Activated CD4-positive, alpha-beta T cell treated with anti-CD3 and anti-CD28 coated beads, Interleukin-2, Interleukin-6, amounts not matched to agents 100 ng/mL and 50 ng/mL, durations not matched to agents 16 hours and 8 hours (primary cell): ENCODE results near the gene CELF4.
A peak's percentile ranks its signal among the peaks of the same experiment; 100 is the strongest.

Source experiments
- DNase-seq: peaks from one replicate; pipeline ENCODE4 v3.0.0-alpha.2; 2020

The CELF4 gene

GRCh38 chr18:37270666-37271052, 294.9 kb downstream of the CELF4 start:
- no peak for DNase-seq

GRCh38 chr18:37270038-37270665, 295.4 kb downstream of the CELF4 start:
- peak; percentile 33 for DNase-seq

DNA sequence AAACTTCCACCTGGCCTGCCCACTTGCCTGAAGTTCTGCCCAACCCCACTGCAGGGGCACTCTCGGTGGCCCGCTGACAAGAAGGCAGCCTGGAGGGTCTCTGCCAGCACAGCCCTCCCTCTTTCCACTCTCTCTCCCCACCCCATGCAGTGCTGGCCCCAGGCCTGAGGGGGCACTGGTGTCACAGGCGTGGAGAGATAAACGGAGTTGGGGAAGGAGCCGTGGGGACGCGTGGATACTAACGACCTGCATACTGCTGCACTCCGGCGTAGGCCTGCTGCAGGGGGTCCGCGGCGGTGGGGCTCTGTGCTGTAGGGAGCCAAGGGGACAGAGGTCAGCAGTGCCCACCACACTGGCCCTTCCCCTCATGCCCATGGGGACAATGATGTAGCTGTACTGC, 299.3 kb downstream of the CELF4 start:
- no peak for DNase-seq

DNA sequence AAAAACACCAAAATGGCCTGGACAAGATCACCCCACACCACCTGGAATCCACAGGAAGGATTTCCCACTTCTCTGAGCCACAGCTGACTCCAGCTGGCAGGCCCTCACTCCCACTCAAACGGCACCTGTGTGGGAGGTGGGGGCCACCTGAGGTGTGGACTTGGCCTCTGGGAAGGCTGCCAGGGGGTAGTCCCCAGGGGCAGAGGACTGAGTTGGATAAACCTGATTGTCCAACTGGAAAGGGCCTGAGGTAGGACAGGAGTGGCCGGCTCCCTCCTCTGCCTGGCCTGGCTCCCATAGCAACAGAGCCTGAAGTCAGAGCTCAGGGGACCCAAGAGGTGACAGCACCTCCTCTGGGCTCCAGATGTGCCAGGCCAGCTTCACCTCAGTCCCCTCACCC, 300.2 kb downstream of the CELF4 start:
- no peak for DNase-seq

DNA sequence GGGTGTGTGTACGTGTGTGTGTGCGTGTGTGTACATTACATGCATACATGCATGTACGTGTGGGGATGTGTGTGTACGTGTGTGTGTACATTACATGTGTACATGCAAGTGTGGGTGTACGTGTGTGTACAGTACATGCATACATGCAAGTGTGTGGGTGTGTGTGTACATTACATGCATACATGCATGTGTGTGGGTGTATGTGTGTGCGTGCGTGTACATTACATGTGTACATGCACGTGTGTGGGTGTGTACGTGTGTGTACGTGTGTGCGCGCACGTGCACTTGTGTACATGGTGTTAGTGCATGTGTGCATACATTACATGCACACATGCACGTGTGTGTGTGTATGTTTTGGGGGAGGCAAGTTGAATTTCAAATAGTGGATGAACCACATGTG, 300.6 kb downstream of the CELF4 start:
- DNase-seq, result no peak

GRCh38 chr18:37261988-37262387, 303.6 kb downstream of the CELF4 start:
- DNase-seq, result no peak

GRCh38 chr18:37261246-37261840, 304.3 kb downstream of the CELF4 start:
- no peak for DNase-seq

GRCh38 chr18:37260367-37261093, 305.1 kb downstream of the CELF4 start:
- DNase-seq, result no peak

DNA sequence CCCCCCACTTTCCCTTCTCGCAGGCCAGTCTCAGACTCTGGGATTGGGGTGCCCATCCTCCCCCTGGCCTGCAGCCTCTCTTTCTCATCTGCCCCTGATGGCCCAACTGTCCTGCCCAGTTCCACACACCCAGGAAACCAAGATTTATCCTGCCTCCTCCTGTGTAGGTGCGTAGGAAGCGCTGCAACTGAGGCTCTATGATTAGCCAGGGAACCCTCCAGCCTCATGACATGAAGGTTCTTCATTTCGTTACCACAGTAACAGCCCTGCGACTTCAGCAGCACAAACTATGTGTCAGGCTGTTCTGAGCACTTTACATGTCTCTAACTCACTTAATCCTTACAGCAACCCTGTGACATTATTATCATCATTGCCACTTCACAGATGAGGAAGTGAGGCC, 305.9 kb downstream of the CELF4 start:
- no peak for DNase-seq

GRCh38 chr18:37258819-37259218, 306.8 kb downstream of the CELF4 start:
- no peak for DNase-seq

- DNase-seq, result no peak
Measured at GRCh38 chr18:37258131-37258530, 307.5 kb downstream of the CELF4 start.

GRCh38 chr18:37254973-37255372, 310.6 kb downstream of the CELF4 start:
- DNase-seq, result no peak

DNA sequence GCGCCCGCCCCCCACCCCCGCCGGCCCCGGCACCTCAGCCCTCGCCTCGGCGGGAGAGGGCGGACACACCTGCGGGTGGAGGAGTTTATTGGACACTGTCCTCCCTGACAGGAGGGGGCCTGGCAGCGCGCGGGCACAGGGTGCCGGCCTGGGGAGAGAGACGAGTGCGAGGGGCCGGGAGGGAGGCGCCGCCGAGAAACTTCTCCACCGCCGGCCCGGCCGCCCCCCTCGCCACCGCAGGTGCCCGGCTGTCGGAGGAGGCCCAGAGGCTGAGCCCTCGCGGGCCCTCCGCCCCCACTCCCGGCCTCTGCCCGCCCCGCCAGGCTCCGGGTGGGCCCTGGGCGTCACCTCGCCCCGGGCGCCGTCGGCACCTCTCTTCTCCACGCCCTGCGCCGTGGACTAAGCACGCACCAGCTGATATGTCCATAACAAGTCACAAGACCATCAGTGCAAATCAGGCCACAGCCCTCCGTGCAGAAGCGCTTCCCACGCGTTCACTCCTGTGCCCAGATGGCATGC, 311.3 kb downstream of the CELF4 start:
- no peak for DNase-seq

GRCh38 chr18:37253394-37254235, 312.0 kb downstream of the CELF4 start:
- no peak for DNase-seq

- no peak for DNase-seq
Measured at GRCh38 chr18:37252854-37253393, 312.7 kb downstream of the CELF4 start.

DNA sequence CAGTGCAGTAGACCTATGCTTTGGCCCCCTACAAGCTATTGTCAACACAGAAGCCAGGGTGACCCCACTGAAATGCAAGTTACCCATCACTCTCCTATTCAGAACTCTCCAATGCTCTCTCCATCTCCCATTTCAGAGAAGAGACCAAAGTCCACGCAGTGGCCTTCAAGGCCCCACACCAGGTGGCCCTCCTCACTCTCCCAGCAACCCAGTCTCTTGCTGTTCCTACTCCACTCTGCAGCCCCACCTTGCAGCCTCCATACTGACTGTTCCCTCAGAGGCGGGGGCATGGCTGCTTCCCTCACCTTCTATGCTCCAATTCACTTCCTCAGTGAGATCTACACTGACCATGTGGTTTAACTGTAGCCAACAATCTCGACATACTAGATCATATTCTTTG, 313.3 kb downstream of the CELF4 start:
- DNase-seq, result no peak

DNA sequence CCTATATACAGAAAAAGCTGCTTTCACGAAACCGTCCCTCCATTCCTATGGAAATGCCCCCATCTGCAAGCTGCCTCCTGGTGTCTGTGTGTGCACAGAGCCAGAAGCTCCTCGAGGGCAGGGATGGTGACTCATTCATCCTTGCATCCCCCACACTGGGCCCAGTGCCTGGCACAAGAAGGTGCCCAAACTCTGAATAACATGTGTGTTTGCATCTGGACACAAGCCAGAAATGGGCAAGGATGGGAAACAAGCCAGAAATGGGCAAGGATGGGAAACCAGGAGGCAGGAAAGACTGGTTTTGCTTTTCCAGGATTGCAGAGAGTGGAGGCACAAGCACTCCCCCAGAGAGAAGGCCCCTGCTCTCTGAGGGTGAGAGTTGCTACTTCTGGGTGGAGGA, 313.9 kb downstream of the CELF4 start:
- no peak for DNase-seq

GRCh38 chr18:37249895-37250618, 315.5 kb downstream of the CELF4 start:
- no peak for DNase-seq

DNA sequence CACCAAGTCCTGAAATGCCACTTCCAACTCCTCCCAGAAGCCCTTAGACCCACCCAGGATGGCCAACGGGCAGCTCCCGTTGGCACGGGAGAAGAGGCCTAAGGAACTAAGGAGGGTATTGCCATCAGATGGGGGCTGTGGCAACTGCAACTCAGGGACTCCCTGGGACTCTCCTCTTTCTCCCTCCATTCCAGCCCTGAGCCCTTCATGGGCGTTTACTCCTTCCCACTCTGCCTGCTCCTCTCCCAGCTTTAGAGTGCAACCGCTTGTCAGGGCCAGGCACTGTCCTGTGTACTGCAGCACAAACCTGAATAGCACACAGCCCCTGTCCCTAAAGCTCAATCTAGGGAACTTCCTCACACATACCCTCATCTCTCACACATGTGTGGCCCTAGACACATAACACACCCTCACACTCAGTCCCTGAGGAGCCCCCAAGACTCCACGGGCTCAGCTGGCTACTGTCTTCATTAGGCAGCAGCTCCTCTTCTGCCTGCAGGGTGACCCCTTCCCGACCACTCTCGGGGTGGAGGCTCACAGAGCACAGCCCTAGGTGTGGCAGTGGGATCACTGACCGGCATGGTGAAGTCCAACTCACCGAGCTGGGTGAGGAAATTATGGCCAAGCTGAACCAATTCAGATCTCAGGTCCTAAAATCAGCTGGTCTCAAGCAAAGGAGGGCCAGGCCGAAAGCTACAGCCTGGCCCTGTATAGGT, 316.3 kb downstream of the CELF4 start:
- DNase-seq, result no peak

- no peak for DNase-seq
Measured at GRCh38 chr18:37248281-37248680, 317.3 kb downstream of the CELF4 start.

GRCh38 chr18:37247497-37248161, 318.0 kb downstream of the CELF4 start:
- no peak for DNase-seq
